B cell (primary cell): ENCODE results near the gene LZTS2.
A peak's percentile ranks its signal among the peaks of the same experiment; 100 is the strongest.

Experiments used
- CTCF ChIP-seq: fragments of 200-600 bp; IDR thresholded peaks from one replicate; pipeline ENCODE4 v1.8.0; 2022; ENCODE audit warnings: antibody characterized with exemption, mild to moderate bottlenecking
- EZH2 ChIP-seq: IDR thresholded peaks from 2 replicates; pipeline ENCODE4 v1.6.1; 2012; ENCODE audit warnings: borderline replicate concordance, low read depth, mild to moderate bottlenecking, moderate library complexity, low read length; ENCODE audit not compliant: insufficient read depth, poor library complexity, severe bottlenecking

- TF ChIP-seq EZH2 (no peak), CTCF (peak; percentile 88)
These were observed 442 bp upstream of the LZTS2 start for GRCh38 chr10:100998991-100999741.
